ENCODE measurements around the gene RNF180.
"Not testable (repeated sequence)": the region's sequence is repeated elsewhere in the genome, so short reads cannot be mapped to it uniquely, and the experiment has no call there.

RNF180 gene

GRCh38 chr5:64286381-64286780 is 120.7 kb downstream of the RNF180 start:
- no peak for DNase-seq

GRCh38 chr5:64288496-64288895 is 122.9 kb downstream of the RNF180 start:
- not testable (repeated sequence) for DNase-seq

GRCh38 chr5:64292611-64293215 is 127.1 kb downstream of the RNF180 start:
- DNase-seq: no peak

- DNase-seq: no peak
Observed at GRCh38 chr5:64295101-64295500, 129.5 kb downstream of the RNF180 start.

GRCh38 chr5:64298586-64298985 is 132.9 kb downstream of the RNF180 start:
- DNase-seq: no peak

GRCh38 chr5:64299805-64300204 is 134.2 kb downstream of the RNF180 start:
- no peak for DNase-seq

- DNase-seq: no peak
Observed at GRCh38 chr5:64301566-64301965, 135.9 kb downstream of the RNF180 start.

GRCh38 chr5:64308135-64308534 is 142.5 kb downstream of the RNF180 start:
- DNase-seq: no peak

- no peak for DNase-seq
Observed at GRCh38 chr5:64312491-64312890, 146.8 kb downstream of the RNF180 start.

GRCh38 chr5:64315778-64316177 is 150.1 kb downstream of the RNF180 start:
- no peak for DNase-seq

GRCh38 chr5:64318175-64318574 is 152.5 kb downstream of the RNF180 start:
- DNase-seq: no peak

- peak; percentile 53 for DNase-seq
Observed at GRCh38 chr5:64323591-64323990, 157.9 kb downstream of the RNF180 start.

GRCh38 chr5:64330728-64331231 is 165.1 kb downstream of the RNF180 start:
- DNase-seq: no peak

- no peak for DNase-seq
Observed at GRCh38 chr5:64331597-64332277, 166.1 kb downstream of the RNF180 start.

- peak; percentile 8 for DNase-seq
Observed at GRCh38 chr5:64333886-64334285, 168.2 kb downstream of the RNF180 start.

GRCh38 chr5:64339769-64340168 is 174.1 kb downstream of the RNF180 start:
- DNase-seq: no peak

- no peak for DNase-seq
Observed at GRCh38 chr5:64340293-64340692, 174.7 kb downstream of the RNF180 start.

GRCh38 chr5:64341340-64341739 is 175.7 kb downstream of the RNF180 start:
- DNase-seq: no peak

GRCh38 chr5:64344501-64344900 is 178.9 kb downstream of the RNF180 start:
- DNase-seq: no peak

GRCh38 chr5:64347309-64347708 is 181.7 kb downstream of the RNF180 start:
- DNase-seq: peak; percentile 10

GRCh38 chr5:64364426-64364825 is 198.8 kb downstream of the RNF180 start:
- no peak for DNase-seq

- DNase-seq: peak; percentile 18
Observed at GRCh38 chr5:64384765-64385164, 219.1 kb downstream of the RNF180 start.

- DNase-seq: no peak
Observed at GRCh38 chr5:64397552-64397951, 231.9 kb downstream of the RNF180 start.

- DNase-seq: not testable (repeated sequence)
Observed at GRCh38 chr5:64398735-64399134, 233.1 kb downstream of the RNF180 start.

Data from NCI-H82 (cell line).